EL (cell line): ENCODE measurements around the gene GBP6.
"Not testable (repeated sequence)": the region's sequence is repeated elsewhere in the genome, so short reads cannot be mapped to it uniquely, and the experiment has no call there.

ENCODE experiments used
- DNase-seq: peaks from one replicate; pipeline ENCODE4 v3.0.0-alpha.2; 2016

Gene GBP6, protein sequence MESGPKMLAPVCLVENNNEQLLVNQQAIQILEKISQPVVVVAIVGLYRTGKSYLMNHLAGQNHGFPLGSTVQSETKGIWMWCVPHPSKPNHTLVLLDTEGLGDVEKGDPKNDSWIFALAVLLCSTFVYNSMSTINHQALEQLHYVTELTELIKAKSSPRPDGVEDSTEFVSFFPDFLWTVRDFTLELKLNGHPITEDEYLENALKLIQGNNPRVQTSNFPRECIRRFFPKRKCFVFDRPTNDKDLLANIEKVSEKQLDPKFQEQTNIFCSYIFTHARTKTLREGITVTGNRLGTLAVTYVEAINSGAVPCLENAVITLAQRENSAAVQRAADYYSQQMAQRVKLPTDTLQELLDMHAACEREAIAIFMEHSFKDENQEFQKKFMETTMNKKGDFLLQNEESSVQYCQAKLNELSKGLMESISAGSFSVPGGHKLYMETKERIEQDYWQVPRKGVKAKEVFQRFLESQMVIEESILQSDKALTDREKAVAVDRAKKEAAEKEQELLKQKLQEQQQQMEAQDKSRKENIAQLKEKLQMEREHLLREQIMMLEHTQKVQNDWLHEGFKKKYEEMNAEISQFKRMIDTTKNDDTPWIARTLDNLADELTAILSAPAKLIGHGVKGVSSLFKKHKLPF

DNA sequence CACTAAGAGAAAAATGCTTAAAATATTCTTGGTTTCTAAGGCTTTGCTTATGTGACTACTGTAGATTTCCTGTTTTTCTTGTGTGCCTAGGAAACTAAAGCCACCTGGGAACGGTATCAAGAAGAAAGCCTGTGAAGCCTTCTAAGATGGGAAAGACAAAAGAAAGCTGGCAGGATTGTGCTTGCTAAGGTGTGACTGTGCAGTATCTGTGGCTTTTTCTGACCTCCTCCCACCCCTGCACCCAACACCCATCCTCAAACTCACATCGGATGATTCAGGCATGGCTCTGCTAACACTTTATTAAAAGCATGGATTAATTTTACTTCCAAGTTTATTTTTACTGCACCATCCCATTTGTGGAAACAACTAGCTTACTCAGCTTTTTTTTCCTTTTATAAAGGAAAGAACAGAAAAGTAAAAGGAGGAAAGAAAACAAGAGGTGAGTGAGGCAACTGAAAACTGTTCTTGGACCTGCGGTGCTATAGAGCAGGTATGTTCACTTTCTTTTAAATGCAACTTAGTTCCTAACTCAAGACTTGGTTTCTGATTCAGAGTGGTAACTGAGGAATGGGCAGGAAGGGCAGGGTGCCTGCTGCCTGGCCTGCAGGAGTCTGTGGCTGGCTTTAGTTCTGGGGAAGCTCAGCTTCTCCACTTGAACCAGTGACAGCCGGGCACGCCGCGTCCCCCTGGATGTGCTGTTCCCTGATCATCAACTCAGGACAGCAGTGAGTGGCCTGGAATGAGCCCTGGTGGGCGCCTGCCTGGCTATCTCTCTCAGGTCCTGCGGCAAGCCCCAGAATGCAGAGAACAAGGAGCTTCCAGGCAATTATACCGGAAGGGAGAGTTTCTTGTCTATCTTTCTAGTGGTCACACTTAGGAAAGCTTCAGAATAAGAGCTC, at the start of gene GBP6:
TSS of gene GBP6 (plus strand) at position 422 of the 899 bp plus-strand sequence. CDS start 4,493 bp downstream, outside the sequence.
- no peak for DNase-seq

DNA sequence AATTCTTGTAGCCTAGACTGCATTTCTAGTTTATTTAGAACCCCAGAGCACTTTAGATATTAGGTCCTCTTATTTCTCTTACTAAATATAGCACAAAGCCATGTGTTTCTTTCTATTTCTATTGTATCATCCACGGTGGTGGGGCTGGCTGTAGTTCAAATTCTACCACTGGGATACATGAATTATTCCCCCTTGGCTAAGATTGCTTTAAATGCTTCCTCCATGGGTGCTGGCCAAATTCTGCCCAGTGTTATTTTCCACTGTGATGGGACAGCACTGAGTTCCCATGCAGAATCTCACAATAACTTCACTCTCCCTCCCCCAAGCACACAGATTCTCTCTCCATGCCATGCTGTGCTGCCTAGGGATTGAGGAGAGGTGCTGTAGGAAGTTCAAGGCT, 41.5 kb upstream of the GBP6 start:
- no peak for DNase-seq

GRCh38 chr1:89331890-89332289, 32.0 kb upstream of the GBP6 start:
- DNase-seq, result no peak

DNA sequence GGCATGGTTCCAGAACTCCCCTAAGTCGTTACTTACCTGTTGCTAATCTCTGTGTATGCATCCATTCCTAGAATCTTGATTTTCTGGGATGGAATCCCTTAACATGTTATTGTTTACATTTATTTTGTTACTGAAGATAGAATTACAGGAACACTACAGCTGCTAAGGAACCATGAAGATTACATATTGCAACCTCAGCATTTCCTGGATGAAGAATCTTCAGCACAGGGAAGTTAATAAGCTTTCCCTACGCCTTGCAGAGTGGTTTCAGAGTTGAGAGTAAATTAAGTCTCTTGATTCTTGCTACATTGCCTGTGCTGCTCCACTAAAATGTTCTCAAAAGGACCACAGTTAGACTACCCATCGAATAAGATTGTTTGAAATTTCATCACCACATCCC, 31.4 kb upstream of the GBP6 start:
- DNase-seq, result no peak

GRCh38 chr1:89335486-89335885, 28.4 kb upstream of the GBP6 start:
- DNase-seq, result no peak

- no peak for DNase-seq
Measured at GRCh38 chr1:89337903-89338302, 26.0 kb upstream of the GBP6 start.

DNA sequence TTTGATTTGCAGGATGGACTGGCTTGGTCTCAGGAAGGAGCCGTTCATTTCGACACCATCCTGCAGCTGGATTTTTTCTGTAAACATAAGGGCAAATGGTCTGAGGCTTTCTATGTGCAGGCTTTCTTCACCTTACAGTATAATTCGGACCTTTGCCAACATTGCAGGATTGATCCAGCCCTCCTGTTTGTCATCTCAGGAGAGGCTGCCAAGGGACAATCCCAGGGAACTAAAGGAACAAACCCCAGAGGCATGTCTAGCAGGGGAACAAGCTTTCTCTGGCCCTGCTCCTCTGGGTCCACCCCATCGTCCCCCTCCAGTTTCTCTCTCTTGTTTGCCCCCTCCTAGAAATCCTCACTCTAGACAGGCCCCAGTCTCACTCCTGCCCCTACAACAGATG, 24.8 kb upstream of the GBP6 start:
- DNase-seq, result no peak

DNA sequence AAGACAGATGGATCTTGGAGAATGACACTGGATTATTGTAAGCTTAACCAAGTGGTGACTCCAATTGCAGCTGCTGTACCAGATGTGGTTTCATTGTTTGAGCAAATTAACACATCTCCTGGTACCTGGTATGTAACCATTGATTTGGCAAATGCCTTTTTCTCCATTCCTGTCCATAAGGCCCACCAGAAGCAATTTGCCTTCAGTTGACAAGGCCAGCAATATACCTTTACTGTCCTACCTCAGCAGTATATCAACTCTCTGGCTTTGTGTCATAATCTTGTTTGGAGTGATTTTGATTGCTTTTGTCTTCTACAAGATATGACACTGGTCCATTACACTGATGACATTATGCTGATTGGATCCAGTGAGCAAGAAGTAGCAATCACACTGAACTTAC, 18.4 kb upstream of the GBP6 start:
- not testable (repeated sequence) for DNase-seq

DNA sequence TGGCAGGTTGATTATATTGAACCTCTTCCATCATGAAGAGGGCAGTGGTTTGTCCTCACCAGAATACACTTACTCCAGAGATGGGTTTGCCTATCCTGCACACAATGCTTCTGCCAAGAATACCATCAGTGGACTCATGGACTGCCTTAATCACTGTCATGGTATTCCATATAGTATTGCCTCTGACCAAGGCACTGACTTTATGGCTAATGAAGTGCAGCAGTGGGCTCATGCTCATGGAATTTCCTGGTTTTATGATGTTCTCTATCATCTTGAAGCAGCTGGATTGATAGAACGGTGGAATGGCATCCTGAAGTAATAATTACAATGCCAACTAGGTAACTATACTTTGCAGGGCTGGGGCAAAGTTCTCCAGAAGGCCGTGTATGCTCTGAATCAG, 16.6 kb upstream of the GBP6 start:
- DNase-seq, result peak; percentile 36

DNA sequence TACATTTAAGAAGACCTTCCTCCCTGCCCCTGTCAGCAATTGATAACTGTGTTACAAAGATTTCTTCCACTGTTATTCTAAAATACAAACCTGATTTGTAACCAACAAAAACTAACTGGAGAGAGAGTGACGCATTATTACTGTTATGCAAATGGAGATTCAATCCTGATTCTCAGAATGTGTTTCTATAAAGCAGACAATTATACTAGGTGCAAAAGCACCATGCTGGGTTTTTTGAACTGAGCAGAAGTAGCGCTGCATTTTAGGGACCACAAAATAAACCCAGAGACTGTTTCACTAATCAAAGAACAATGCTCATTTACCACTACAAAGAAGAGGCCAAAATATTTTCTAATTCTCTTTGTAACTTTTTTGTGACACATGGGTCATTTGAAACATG, 13.6 kb upstream of the GBP6 start:
- DNase-seq, result no peak

DNA sequence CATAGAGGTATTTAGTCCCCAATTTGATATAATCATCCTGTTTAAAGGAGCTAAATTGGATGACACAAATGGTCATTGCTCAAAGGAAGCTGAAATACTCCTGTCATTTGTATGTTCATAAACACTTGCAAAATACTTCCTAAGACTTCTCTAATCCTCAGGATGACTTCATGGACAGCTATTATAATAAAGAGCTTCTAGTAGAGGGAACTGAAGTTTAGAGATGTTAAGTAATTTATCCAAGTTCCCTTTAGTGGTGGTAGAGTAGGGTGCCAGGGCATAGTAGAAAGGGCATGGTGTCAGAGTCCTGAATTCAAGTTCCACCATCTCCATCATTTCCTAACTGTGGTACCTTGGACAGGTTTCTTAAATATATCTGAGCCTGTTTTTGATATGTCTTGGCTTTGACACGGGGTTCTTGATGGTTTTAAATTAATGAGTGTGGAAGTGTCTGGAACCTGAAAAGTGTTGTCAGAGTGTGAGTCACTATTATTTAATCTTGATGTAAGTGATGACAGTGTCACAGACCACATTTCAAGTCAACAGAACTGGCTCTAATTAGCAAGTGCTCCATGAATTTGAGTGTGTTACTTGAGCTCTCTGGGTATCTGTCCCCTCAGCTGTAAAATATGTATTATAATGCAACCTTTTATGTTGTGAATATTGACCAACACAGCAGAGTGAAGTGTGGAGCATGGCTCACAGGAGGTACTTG, 12.1 kb upstream of the GBP6 start:
- no peak for DNase-seq

DNA sequence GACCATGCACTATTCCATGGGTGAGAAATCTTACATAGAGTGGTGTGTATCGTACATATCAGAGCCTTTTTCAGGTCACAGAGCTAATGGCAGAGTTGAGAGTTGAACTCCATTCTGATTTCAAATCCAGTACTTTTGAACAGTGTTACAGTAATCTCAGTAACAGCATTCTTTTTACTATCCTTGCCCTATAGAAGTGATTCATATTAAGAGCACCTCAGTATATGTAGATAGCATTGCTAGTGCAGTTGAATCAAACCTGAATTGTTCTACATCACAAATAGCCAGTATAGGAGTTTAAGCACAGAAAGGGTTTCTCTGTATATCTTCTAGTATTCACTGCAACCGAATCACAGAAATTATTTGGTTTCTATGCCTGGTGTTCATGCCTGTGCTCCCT, 11.4 kb upstream of the GBP6 start:
- DNase-seq, result no peak

DNA sequence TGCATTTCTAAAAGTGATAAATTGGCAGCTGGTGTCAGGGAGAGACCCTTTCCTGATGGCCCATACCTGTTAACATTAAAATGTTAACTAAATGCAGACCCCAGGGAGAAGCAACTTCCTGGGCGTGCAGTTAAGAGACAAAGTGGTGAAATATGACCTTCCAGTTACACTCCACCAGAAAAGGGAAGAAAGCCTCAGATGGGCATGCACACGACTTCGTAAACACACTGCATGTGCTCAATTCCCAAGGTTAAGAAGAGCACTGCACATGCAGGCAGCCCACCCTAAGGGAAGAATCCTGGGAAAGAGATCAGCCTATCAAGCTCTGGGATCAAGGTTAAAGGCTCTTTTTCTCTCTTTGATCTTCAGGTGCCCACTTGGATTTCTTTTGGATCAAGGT, 9.7 kb upstream of the GBP6 start:
- no peak for DNase-seq

GRCh38 chr1:89355056-89355455, 8.8 kb upstream of the GBP6 start:
- no peak for DNase-seq

DNA sequence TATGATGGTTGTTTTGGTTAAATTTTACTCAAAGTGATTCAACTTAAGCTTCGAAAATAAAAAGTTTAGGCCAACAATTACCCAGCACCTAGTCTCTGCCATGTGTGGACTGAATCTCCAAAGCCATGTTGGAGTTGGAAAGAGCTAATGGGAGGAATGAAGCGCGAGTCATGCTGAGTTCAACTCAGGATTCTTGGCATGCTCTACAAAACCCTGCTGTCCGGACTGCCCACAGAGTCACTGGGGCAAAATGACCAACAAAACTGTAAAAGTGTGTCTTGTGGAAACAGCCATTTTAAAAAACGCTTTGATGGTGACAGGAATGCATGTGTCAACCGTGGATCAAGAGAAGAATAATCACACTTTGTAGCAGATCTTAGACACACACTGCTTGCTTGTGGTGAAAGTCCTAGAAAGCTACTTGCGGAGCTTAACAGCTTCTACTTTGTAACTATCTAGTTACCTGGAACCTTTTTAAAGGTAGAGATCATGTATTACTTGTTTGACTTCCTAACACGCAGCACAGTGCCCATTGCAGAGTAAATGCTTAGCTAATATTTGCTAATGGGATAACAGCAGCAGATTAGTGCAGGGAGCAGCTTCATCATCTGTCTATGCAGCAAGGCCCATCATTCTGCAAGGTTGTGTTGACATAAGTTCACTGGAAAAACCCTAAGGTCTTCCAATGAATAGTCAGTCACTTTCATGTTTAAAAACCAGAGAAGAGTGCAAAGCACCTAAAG, 7.0 kb upstream of the GBP6 start:
- DNase-seq, result peak; percentile 54

- DNase-seq, result peak; percentile 66
Measured at GRCh38 chr1:89358287-89358893, 5.5 kb upstream of the GBP6 start.

- DNase-seq, result no peak
Measured at GRCh38 chr1:89360716-89361115, 3.1 kb upstream of the GBP6 start.

DNA sequence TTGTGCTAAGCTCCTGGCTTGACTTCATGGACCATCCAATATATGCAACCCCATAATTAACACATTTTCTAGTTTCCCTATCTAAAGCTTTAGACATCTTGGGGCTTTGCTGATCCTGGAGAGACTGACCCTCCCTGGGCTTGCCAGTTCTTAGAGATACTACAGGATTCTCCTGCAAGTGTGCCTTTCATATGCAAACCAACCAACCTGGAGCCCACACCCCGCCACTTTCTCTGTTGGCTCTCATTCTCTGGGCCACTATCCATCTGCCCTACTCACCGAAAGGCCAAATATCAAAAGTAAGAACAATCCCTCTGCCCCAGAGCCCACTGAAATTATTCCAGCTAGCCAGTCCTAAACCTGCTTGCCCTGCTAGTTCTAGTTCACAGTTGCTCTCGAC, 2.2 kb upstream of the GBP6 start:
- DNase-seq, result no peak

DNA sequence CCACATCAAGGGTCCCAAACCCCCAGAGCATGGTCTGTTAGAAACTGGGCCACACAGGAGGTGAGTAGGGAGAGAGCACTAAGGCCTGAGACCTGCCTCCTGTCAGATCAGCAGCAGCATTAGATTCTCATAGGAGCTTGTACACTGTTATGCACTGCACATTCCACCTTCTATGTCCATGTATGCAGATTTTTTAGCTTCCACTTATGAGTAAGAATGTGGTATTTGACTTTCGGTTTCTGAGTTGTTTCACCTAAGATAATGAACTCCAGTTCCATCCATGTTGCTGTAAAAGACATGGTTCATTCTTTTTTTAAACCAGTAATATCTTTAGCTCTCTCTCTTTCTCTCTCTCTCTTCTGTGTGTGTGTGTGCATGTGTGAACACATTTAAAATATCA, 663 bp upstream of the GBP6 start:
- no peak for DNase-seq

DNA sequence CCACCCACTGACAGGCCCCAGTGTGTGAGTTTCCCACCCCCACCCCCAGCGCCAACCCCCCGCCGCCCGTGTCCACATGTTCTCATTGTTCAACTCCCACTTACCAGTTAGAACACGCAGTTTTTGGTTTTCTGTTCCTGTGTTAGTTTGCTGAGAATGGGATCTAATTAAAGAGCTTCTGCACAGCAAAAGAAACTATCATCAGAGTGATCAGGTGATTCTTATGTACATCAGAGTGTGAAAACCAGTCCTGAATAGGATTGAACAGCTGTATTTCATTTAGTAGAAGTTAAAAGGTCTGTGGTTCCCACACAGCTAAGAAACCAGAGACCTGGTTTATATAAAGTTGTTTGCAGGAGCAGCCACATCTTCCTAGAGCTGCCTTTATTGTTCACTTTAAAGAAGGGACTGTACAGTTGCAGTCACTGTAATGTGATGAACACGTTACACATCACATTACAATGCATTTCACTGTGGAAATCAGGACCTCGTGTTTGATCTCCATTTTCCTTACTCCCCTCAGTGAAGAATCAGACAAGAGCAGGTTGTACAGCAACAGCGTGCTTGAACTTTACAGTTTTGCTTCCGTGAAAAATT, 1.2 kb downstream of the GBP6 start:
- DNase-seq, result no peak

DNA sequence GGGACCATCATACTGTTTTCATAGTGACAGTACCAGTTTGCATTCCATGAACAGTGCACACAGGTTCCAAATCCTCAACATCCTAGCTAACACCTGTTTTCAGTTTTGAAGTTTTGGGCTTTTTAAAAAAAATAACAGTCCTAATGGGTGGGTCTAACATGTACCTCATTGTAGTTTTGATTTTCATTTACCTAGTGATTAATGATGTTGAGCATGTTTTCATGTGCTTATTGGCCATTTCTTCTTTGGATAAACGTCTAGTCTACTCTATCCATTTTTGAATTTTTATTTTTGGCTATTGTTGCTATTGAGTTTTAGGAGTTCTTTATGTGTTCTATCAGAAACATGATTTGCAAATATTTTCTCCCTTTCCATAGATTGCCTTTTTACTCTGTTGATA, 3.4 kb downstream of the GBP6 start:
- no peak for DNase-seq
